ENCODE measurements around the gene SH3TC1. TPM values are rescaled to one million over a fixed set of nuclear protein-coding genes. Genes with fewer than 3 reads are reported as not detected.

Gene SH3TC1
- total RNA-seq, 1 donor from 2014 or later: 73.1 TPM

GRCh38 chr4:8263397-8263796, 64.3 kb downstream of the SH3TC1 start:
- H3K27me3 ChIP-seq (ENCODE audit: low read depth): no peaks in the 10 kb centered on the region
- no peaks in the 10 kb centered on the region for H3K9me3 ChIP-seq
- no peaks in the 10 kb centered on the region for H3K36me3 ChIP-seq
- DNase-seq: no peak
- ATAC-seq: no peak
- TF ChIP-seq CTCF (IDR thresholded peaks at IDR 0.05): no peak
- no peak overlapping the region for H3K4me3 ChIP-seq
- H3K4me1 ChIP-seq: peaks cover 27% of the 10 kb centered on the region
- intact Hi-C loops (cut with DNase I): no loop called here
- H3K27ac ChIP-seq: no peak overlapping the region

GRCh38 chr4:8264106-8264505, 65.0 kb downstream of the SH3TC1 start:
- intact Hi-C loops (cut with DNase I): no loop called here
- Histone ChIP-seq H3K9me3 (no peaks in the 10 kb centered on the region), H3K27me3 (ENCODE audit: low read depth) (peaks cover 5% of the 10 kb centered on the region), H3K4me3 (no peak overlapping the region), H3K4me1 (peaks cover 29% of the 10 kb centered on the region), H3K36me3 (no peaks in the 10 kb centered on the region), H3K27ac (no peak overlapping the region)
- no peak for TF ChIP-seq CTCF (IDR thresholded peaks at IDR 0.05)
- DNase-seq: no peak
- ATAC-seq: no peak

DNA sequence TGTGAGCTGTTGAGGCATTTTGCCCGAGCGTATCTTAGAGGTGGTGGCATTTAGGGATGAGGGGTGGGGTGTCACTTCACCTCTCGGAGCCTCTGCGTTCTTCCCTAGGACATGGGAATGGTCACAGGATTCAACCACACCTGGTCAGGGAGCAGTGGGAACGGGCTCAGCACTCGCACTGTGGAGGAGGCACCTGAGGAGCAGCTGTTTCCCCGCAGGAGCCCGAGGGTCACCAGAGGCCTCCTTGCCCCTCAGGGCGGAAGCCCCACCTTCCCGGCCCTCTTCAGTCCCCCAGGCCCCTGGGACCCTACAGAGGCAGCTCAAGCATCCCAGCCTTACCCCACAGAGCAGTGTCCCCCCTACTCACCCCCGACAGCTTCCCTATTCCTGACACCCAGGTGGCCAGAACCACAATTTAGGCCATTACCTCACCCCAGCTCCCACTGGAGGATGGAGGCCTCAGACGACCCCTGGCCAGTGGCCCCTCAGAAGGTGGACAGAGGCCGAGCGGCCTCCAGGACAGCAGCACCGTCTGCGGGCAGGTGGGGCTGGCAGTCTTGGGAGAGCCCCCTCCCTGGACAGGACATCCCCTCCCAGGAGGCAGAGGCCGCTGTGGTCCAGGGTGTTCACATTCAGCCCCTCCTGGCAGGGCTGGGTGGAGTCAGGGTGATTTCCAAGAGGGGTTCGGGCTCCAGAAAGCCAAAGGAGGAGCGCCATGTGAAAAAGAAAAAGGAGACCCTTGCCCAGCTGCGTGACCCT, 66.3 kb downstream of the SH3TC1 start:
- Histone ChIP-seq H3K9me3 (no peaks in the 10 kb centered on the region), H3K27ac (no peak overlapping the region), H3K27me3 (ENCODE audit: low read depth) (peaks cover 12% of the 10 kb centered on the region), H3K4me1 (peaks cover 32% of the 10 kb centered on the region), H3K36me3 (no peaks in the 10 kb centered on the region), H3K4me3 (no peak overlapping the region)
- ATAC-seq (no peak), DNase-seq (no peak)
- no peak for TF ChIP-seq CTCF (IDR thresholded peaks at IDR 0.05)
- intact Hi-C loops (cut with DNase I): no loop called here

DNA sequence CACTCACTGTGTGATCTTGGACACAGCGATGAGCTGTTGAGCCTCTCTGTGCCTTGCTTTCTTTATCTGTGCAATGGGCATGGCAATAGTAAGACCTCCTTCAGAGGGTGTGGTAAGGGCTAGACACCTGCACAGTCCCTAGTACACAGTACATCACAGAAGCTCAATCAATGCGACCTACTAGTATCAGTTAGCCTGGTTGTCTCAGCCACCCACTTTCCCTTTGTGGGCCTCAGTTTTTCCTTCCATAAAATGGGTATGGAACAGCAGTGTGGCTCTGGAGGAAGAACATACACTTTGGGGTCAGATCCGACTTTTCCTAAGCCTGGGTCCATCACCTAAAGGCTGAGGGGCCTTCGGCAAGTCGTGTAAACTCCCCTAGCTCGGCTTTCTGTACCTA, 67.0 kb downstream of the SH3TC1 start:
- no peak for TF ChIP-seq CTCF (IDR thresholded peaks at IDR 0.05)
- no peaks in the 10 kb centered on the region for H3K36me3 ChIP-seq
- DNase-seq: no peak
- H3K4me1 ChIP-seq: peaks cover 32% of the 10 kb centered on the region
- H3K27ac ChIP-seq: no peak overlapping the region
- intact Hi-C loops (cut with DNase I): no loop called here
- no peak for ATAC-seq
- H3K27me3 ChIP-seq (ENCODE audit: low read depth): peaks cover 20% of the 10 kb centered on the region
- H3K4me3 ChIP-seq: no peak overlapping the region
- no peaks in the 10 kb centered on the region for H3K9me3 ChIP-seq

DNA sequence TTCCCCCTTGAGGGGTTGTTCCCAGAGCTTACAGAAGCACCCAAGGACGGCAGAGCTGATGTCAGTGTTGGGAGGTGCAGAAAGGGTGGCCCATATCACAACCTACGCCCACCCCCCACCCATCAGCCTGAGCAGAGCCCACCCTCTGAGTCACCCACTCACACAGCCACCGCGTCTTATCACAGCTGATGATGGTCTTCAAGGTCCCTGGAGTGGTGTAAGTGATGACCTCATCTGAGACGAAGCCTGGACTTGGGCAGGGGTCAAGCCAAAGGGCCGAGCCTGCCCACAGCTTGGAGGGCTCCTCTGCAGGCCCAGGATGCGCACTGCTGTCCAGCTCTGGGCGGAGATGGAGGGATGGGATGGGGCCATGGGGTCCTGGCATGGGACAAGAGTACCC, 67.4 kb downstream of the SH3TC1 start:
- no peaks in the 10 kb centered on the region for H3K36me3 ChIP-seq
- intact Hi-C loops (cut with DNase I): no loop called here
- H3K27me3 ChIP-seq (ENCODE audit: low read depth): peaks cover 24% of the 10 kb centered on the region
- H3K27ac ChIP-seq: peak overlapping the region; percentile 18
- ATAC-seq (no peak), DNase-seq (no peak)
- H3K4me1 ChIP-seq: peaks cover 31% of the 10 kb centered on the region
- H3K9me3 ChIP-seq: no peaks in the 10 kb centered on the region
- TF ChIP-seq CTCF (IDR thresholded peaks at IDR 0.05): no peak
- H3K4me3 ChIP-seq: no peak overlapping the region
